Measurements from ENCODE around the gene SGSH. TPM values are rescaled to one million over a fixed set of nuclear protein-coding genes. Genes with fewer than 3 reads are reported as not detected.
"Not testable (repeated sequence)": the region's sequence is repeated elsewhere in the genome, so short reads cannot be mapped to it uniquely, and the experiment has no call there.

Gene SGSH
- polyA plus RNA-seq, 10 donors = 16.1 to 22.9 (median 17.7) TPM

DNA sequence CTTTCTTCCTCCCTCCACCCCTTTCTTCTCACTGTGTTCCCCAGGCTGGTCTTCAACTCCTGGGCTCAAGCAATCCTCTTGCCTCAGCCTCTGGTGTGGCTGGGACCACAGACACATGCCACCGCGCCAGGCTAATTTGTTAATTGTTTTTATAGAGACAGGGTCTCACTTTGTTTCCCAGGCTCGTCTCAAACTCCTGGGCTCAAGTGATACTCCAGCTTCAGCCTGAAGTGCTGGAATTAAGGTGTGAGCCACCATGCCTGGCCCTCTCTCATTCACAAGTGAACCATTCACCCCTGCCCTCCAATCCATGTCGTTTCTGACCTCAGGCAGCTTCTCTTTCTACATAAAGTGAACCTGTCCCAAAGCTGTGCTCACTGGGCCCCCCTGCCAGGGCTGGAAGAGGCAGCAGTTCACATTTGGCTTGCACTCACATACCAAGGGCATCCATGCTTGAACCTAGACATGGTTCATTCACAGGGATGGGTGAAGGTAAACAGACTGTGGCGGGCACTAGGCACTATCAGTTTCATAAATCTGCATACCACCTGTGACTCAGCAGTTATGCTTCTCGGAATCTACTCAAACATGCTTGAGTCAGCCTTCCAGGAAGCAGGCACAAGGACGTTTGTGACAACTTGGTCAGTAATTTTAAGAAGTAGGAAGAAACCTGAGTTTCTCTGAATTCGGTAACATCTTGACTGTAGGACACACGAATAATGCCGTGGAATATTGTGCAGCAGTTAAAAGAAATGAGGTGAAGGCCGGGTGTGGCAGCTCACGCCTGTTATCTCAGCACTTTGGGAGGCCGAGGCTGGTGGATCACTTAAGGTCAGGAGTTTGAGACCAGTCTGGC, 34.5 kb upstream of the SGSH start:
- peak in 1 of 3 donors; percentile 85 for DNase-seq

DNA sequence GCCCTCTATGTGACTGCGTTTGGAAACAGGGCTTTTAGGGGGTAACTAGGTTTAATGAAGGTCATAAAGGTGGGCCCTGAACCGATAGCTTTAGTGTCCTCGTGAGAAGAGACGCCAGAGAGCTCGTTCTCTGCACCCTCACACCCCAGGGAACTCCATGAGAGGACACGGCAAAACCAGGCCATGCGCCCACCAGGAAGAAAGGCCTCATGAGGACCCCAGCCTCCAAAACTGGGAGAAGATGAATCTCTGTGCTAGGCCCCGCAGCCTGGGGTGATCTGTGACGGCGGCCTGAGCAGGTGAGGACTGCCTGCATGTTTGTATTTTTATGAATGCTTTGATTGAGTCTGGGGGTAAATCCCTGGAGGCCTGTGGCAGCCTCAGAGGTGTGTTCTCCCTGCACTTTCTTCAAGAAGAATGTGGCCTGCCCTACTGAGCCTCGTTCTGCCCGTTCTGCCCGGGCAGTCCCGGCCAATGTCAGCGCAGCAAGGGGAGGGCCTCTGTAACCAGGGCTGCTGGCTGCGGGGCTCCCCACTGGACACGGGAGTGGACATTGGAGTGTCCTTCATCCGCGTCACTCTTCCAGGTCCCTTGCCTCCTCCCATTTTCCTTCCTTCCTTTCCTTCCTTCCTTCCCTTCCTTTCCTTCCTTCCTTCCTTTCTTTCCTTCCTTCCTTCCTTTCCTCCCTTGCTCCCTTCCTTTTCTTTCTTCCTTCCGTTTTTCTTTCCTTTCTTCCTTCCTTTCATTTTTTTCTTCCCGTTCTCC, 33.7 kb upstream of the SGSH start:
- DNase-seq = no peak

DNA sequence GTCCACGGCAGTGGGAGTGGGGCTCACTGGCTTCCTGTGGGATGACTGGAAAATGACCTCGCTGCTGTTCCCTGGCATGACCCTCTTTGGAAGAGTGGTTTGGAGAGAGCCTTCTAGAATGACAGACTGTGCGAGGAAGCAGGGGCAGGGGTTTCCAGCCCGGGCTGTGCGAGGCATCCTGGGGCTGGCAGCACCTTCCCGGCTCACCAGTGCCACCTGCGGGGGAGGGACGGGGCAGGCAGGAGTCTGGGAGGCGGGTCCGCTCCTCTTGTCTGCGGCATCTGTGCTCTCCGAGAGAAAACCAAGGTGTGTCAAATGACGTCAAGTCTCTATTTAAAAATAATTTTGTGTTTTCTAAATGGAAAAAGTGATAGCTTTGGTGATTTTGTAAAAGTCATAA, 32.7 kb upstream of the SGSH start:
- no peak for DNase-seq

DNA sequence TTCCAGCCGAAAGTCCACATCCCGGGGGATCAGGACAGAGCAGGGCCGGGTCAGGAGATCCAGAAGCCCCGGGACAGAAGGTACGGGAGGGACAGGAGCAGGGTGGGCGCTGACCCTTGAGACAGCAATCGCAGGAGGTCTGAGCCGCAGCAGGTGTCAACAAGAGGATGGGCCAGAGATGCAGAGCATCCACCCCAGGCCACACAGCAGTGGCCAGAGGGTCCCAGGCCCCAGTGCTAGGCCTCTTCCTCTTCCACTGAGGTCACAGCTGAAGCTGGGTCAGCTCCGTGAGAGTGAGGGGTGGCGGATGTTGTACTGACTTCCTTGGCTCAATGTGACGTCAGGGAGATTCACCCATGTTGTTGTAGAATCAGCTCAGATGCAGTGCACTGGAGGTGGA, 31.8 kb upstream of the SGSH start:
- DNase-seq = no peak

DNA sequence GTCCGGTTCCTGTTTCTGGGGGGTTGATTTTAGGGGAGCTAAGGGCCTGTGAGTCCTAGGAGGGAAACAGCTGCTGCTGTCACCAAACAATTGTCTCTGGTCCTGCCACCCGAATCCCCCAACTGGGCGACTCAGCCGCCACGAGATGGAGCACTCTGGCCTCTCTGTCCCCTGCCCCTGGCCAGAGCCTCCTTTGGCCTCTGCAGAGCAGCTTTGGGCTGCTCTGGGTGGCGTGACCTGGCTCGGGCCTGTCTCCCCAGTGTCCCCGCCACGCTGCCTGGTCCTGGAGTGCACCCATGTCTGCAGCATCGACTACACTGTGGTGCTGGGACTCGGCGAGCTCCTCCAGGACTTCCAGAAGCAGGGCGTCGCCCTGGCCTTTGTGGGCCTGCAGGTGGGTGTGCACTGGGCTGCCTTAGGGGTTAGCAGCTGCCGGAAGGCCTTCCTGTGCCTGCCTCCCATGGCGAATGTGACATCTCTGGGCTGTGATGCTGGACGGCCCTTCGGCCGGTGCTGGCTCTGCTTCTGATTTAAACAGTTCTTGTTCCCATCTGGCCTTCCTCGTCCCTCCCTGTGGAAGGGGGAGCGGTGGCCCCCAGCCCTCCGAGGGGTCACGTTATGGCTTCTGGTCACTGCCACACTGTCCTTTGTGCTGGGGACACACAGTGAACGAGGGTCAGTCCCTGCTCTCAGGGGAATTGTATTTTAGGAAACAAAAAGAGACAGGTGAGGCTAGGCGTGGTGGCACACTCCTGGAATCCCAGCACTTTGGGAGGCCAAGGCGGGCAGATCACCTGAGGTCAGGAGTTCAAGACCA, 29.0 kb upstream of the SGSH start:
- DNase-seq = no peak

DNA sequence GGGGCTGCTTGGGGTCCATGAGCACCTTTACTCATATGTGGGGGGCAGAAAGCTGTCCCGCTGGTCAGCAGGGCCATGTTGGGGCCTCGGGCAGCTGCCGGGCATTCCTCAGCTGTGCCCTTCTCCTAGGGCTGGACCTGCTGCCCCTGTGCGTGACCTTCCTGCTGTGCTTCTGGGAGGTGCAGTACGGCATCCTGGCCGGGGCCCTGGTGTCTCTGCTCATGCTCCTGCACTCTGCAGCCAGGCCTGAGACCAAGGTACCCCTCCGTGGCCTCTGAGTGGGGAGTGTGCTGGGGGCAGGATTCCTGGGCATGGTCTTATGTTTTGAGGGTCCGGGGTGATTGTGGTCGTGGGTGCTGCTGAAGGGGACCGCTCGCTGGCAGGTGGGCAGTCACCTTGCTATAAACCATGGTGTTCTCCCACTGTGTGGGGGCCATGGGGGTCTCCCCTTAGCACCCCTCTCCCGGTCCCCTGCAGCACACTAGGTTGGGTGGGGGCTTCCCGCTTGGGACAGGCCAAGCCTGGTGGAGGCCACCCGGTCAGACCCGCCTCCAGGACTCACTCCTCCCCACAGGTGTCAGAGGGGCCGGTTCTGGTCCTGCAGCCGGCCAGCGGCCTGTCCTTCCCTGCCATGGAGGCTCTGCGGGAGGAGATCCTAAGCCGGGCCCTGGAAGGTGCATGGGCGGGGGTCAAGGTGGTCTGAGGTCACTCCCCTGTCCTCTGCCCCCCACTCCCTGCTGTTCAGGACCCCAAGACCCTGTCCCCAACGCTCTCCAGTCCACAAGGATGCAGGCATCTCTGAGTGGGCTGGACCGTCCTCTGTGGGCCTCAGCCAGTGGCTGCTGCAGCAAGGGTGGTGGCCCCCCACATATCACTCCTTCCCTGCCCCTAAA, 28.1 kb upstream of the SGSH start:
- no peak for DNase-seq

DNA sequence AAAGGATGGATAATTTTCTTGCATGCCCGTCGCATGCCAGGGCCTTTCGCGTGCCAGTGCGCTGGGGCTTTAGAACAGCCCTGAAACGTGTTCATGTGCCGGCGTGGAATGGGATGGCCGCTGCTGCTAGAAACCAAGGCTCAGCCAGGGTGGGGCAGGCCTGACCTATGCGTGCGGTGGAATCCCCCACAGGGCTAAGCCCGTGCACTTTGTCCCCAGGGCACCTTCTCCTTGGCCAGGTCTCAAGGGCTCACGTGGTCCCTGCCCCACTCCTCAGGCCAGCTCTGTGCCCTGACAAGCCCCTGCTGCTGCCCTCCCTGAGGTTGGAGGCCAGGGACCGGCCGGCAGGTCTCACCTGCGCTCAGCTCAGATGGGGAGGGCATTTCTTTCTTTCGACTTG, 27.4 kb upstream of the SGSH start:
- no peak for DNase-seq

DNA sequence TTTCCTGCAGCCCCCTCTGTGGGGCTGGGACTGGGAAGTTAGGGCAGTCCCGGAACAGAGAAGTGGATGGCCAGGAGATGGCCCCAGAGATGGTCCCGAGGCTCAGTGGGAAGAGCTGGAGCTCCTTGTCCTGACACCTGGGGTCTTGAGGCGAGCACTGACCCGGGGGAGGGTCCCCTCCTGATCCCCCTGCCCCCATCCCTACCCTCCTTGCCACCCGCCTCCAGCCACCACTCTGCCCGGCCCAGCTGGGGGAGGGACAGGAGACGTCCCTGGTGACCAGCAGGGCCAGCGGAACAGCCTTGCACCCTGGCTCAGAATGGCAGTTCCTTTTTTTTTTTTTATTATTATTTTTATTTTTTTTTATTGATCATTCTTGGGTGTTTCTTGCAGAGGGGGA, 26.6 kb upstream of the SGSH start:
- no peak for DNase-seq

DNA sequence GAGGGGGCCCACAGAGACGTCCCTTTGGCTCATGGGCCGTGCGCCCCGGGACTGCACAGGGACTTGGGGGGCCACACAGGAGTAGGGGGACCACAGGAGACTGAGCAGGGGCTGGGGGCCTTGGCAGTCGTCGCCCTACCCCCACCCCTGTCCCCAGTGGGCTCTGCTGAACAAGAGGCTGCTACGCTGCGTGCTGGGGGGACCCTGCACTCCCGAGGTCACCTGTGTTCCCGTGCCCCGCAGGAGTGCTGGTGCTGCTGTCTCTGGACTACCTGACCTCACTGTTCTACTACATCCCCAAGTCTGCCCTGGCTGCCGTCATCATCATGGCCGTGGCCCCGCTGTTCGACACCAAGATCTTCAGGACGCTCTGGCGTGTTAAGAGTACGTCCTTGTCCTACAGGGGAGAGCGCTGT, 26.1 kb upstream of the SGSH start:
- no peak for DNase-seq

DNA sequence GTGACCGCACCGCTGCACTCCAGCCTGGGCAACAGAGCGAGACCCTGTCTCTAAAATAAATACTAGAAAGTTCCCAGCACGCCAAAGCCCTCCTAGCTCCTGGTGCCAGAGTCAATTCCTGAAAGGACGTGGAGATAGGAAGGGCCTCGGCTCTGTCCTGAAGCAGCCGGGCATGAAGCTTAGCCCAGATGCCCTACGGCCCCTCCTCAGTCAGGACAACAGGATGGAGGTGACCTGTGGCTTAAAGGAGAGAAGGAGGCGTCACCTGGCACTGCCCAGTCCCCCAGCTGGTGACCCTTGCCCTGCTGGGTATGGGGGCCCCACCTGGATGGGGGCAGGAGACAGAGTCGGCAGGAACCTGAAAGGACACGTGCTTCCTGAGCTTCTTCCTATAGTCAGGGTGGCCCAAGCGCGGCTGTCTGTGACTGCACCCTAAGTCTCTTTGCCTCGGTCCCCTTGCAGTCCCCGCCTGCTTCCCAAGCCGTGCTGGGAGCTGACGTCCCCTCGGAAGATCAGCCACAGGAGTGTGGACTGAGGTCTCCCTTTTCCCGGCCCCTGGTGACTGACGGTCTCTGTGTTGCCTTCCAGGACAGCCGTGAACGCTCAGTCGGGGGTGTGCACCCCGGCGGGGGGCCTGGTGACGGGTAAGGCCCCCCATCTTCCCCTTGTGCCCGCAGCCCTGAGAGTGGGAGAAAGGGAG, 25.6 kb upstream of the SGSH start:
- no peak for DNase-seq

DNA sequence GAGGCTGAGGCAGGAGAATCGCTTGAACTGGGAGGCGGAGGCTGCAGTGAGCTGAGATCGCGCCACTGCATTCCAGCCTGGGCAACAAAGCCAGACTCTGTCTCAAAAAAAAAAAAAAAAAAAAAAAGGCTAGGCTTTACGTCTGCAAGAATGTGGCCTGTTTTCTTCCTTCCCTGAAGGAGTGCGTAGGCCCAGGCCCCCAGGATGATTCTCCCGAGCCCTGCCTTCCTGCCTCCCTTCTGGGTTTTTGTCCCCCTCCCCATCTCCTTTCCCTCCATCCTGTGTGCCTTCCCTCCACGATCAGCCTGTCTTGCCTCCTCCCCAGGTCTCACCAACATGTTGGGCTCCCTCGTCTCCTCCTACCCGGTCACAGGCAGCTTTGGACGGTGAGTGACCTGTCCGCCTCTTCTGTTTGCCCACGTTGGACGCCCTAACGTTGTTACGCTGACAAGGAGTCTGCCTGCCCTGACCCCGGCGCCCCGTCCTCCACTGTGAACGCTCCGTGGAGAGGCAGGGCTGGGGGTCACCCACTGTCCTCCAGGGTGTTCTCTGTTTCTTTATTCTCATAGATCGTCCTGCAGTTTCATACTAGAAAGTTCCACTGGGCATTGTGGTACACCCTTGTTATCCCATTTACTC, 24.9 kb upstream of the SGSH start:
- DNase-seq = no peak

DNA sequence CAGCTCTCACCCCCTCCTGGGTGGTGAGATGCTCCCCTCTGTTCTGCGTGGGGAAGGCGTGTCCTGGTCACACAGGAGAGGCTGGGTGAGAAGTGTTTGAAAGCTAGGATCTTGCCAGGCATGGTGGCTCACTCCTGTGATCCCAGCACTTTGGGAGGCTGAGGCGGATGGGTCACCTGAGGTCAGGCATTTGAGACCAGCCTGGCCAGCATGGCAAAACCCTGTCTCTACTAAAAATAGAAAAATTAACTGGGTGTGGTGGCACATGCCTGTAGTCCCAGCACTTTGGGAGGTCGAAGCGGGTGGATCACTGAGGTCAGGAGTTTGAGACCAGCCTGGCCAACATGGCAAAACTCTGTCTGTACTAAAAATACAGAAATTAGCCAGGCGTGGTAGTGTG, 24.3 kb upstream of the SGSH start:
- not testable (repeated sequence) for DNase-seq

DNA sequence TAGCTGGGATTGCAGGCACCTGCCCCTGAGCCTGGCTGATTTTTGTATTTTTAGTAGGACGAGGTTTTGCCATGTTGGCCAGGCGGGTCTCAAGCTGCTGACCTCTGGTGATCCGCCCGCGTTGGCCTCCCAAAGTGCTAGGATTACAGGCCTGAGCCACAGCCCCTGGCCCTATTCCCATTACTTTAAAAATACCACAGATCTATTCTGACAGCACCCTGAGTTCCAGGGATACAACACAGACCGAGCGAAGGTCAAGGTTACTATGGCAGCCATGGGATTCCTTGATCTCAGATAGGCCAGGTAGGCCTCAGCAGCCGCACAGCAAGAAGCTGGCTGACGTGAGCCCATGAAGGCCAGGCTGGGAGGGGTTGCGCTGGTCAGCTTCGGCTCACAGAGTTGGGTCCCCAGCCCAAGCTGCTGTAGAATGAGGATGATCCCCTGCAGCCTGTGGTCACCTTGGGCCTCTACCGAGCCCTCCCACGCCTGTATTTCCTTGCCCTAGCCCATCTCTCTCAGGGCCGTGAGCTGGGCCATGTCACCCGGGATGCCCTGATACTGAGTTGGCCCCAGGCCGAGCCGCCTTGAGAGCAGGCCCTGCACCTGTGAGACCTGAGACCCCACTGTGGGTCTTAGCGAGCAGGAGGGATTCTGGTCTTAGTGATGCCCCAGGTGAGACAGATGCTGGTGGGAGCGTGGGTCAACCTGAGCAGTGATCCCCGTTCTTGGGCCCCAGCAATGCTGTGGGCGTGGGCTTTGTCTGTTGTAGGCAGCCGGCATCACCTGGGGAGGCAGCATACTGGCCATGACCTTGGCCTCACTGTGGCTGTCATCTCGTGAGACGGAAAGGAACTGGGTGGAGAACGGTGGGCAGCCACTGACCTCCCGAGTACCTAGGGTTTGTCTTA, 23.6 kb upstream of the SGSH start:
- DNase-seq = no peak

DNA sequence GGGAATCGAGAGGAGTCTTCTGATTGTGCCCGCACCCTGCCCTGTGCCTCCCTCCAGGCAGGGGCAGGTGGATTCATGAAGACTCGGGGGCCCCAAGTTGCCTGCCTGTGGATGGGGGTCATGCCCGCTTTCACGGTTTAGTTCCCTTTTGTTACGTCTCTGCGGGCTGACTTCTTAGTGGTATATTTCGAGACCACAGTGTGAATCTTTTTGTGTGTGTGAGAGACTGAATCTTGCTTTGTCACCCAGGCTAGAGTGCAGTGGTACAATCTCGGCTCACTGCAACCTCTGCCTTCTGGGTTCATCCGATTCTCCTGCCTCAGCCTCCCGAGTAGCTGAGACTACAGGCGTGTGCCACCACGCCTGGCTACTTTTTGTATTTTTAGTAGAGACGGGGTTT, 22.4 kb upstream of the SGSH start:
- no peak for DNase-seq

DNA sequence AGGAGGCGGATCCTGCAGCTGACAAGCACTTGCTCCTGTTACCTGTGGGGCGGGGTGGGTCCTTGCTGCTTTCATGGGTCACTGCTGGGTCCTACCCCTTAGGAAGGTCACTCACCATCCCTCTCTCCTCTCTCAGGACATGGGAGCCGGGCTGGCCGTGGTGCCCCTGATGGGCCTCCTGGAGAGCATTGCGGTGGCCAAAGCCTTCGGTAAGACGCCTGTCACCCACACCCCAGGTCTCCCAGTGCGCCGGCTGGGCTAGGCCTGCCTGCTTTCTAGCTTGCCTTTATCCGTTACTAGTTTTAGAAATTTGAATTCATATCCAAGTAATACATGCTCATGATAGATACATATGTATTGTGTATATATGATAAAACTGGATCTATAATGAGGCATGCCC, 17.3 kb upstream of the SGSH start:
- no peak for DNase-seq

DNA sequence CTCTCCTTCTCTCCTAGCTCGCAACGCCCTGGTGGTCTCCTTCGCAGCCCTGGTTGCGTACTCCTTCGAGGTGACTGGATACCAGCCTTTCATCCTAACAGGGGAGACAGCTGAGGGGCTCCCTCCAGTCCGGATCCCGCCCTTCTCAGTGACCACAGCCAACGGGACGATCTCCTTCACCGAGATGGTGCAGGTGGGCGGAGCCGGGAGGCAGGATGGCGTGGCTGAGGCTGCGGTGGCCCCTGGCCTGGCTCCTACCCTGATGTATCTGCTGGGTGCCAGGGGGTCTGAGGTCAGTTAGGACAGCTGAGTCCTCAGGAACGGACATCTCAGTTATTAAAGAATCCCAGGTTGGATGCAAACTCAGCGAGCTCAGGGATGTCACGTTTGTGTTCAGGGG, 16.8 kb upstream of the SGSH start:
- no peak for DNase-seq

DNA sequence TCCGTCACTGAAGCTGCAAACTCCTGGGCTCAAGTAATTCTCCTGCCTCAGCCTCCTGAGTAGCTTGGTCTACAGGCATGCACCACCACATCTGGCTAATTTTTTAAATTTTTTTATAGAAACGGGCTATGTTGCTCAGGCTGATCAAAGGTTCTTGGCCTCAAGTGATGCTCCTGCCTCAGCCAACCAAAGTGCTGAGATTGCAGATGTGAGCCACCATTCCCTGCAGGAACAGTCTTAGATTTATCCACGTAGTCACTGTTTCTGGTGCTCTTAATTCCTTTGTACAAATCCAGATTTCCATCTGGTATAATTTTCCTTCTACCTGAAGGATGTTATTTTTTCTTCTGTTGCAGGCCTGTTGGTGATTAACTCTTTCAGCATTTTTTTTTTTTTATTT, 13.1 kb upstream of the SGSH start:
- DNase-seq = no peak

DNA sequence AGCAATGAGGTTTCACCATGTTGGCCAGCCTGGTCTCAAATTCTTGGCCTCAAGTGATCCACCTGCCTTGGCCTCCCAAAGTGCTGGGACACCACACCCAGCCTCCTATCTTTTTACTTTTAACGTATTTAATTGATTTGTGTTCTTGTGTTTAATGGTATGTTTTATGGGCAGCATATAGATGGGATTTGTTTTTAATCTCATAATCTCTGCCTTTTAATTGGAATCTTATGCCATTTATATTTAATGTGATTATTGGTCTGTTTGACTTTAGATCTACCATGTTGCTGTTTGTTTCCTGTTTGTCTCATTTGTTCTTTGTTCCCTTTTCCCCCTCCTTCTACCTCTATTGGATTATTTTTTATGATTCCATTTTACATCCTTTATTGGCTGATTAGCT, 12.3 kb upstream of the SGSH start:
- DNase-seq = no peak

DNA sequence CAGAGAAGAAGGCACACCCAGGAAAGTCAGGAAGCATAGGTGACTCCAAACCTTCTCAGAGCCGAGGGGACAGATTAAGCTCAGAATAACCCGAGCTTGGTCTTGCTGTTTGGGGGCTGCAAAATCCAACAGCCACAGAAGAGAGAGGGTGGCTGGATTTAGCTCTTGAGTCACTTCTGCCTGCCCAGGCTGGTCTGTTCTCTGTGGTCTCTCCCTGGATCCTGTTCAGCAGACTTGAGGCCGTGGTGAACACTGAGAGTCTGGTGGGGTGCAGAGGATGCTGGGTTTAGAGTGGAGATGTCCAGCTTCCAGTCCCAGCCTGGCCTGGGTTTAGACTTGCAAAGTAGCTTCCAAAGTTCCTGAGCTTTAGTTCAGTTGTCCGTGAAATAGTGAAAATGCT, 8.9 kb upstream of the SGSH start:
- no peak for DNase-seq
